HG03575 (cell line): ENCODE results near the gene CNN1.
"Not testable (repeated sequence)": the region's sequence is repeated elsewhere in the genome, so short reads cannot be mapped to it uniquely, and the experiment has no call there.

Experiments
- ATAC-seq: cut with Tn5 transposase; IDR thresholded peaks from one replicate; pipeline ENCODE4 v1.9.1; 2021; ENCODE audit not compliant: unreplicated experiment, insufficient number of reproducible peaks, low FRiP score; ENCODE audit errors: extremely low read depth

Gene CNN1

GRCh38 chr19:11587975-11588631 is 49.5 kb downstream of the CNN1 start:
- ATAC-seq: no peak

GRCh38 chr19:11594084-11594483 is 55.4 kb downstream of the CNN1 start:
- ATAC-seq: no peak

GRCh38 chr19:11596156-11596555 is 57.5 kb downstream of the CNN1 start:
- ATAC-seq: no peak

- ATAC-seq: peak; percentile 85
Measured at GRCh38 chr19:11597202-11598102, 58.8 kb downstream of the CNN1 start, which contains the start of gene ZNF627. ZNF627 (plus strand) TSS chr19:11597483; CDS start chr19:11597628, 145 bp downstream.

- ATAC-seq: no peak
Measured at GRCh38 chr19:11598103-11598483, 59.4 kb downstream of the CNN1 start.

- ATAC-seq: no peak
Measured at GRCh38 chr19:11598746-11599145, 60.1 kb downstream of the CNN1 start.

GRCh38 chr19:11599704-11600103 is 61.1 kb downstream of the CNN1 start:
- not testable (repeated sequence) for ATAC-seq
